ENCODE measurements around the gene TDRD9. TPM values are rescaled to one million over a fixed set of nuclear protein-coding genes. Genes with fewer than 3 reads are reported as not detected.

Gene TDRD9
- total RNA-seq, 2 donors from 2014 or later: 0.95 TPM; not detected in 1

- Mint-ChIP-seq H3K36me3 (ENCODE audit: low read depth) (no peaks in the 10 kb centered on the region), H3K9me3 (no peaks in the 10 kb centered on the region), H3K4me3 (no peak overlapping the region), H3K4me1 (no peaks in the 10 kb centered on the region), H3K27ac (no peak overlapping the region), H3K27me3 (peaks cover 37% of the 10 kb centered on the region)
- ATAC-seq (replicated peaks): no peak
Measured at GRCh38 chr14:104036212-104036611, 108.0 kb downstream of the TDRD9 start.

GRCh38 chr14:104037074-104037473 is 108.8 kb downstream of the TDRD9 start:
- no peak overlapping the region for H3K4me3 Mint-ChIP-seq
- H3K9me3 Mint-ChIP-seq: no peaks in the 10 kb centered on the region
- no peak for ATAC-seq (replicated peaks)
- H3K36me3 Mint-ChIP-seq (ENCODE audit: low read depth): no peaks in the 10 kb centered on the region
- H3K27ac Mint-ChIP-seq: no peak overlapping the region
- no peaks in the 10 kb centered on the region for H3K4me1 Mint-ChIP-seq
- H3K27me3 Mint-ChIP-seq: peaks cover 40% of the 10 kb centered on the region

GRCh38 chr14:104037903-104038302 is 109.6 kb downstream of the TDRD9 start:
- Mint-ChIP-seq H3K9me3 (no peaks in the 10 kb centered on the region), H3K36me3 (ENCODE audit: low read depth) (no peaks in the 10 kb centered on the region), H3K4me3 (no peak overlapping the region), H3K27ac (no peak overlapping the region), H3K4me1 (no peaks in the 10 kb centered on the region), H3K27me3 (peaks cover 34% of the 10 kb centered on the region)
- ATAC-seq (replicated peaks): no peak

GRCh38 chr14:104039214-104039613 is 111.0 kb downstream of the TDRD9 start:
- ATAC-seq (replicated peaks): peak; percentile 21
- H3K36me3 Mint-ChIP-seq (ENCODE audit: low read depth): no peaks in the 10 kb centered on the region
- H3K9me3 Mint-ChIP-seq: no peaks in the 10 kb centered on the region
- H3K4me1 Mint-ChIP-seq: no peaks in the 10 kb centered on the region
- H3K4me3 Mint-ChIP-seq: no peak overlapping the region
- H3K27ac Mint-ChIP-seq: no peak overlapping the region
- H3K27me3 Mint-ChIP-seq: peaks cover 29% of the 10 kb centered on the region

- no peaks in the 10 kb centered on the region for H3K4me1 Mint-ChIP-seq
- no peak for ATAC-seq (replicated peaks)
- H3K27ac Mint-ChIP-seq: no peak overlapping the region
Measured at GRCh38 chr14:104040539-104040938, 112.3 kb downstream of the TDRD9 start.

GRCh38 chr14:104041430-104042104 is 113.3 kb downstream of the TDRD9 start:
- Mint-ChIP-seq H3K4me3 (no peak overlapping the region), H3K4me1 (no peaks in the 10 kb centered on the region), H3K27me3 (peaks cover 26% of the 10 kb centered on the region)

More at GRCh38 chr14:104040539-104040938, 112.3 kb downstream of the TDRD9 start:
- Mint-ChIP-seq H3K4me3 (no peak overlapping the region), H3K36me3 (ENCODE audit: low read depth) (no peaks in the 10 kb centered on the region), H3K9me3 (no peaks in the 10 kb centered on the region), H3K27me3 (peaks cover 26% of the 10 kb centered on the region)

GRCh38 chr14:104044016-104044415 is 115.8 kb downstream of the TDRD9 start:
- H3K4me3 Mint-ChIP-seq: no peak overlapping the region
- ATAC-seq (replicated peaks): no peak
- no peaks in the 10 kb centered on the region for H3K36me3 Mint-ChIP-seq (ENCODE audit: low read depth)
- H3K9me3 Mint-ChIP-seq: no peaks in the 10 kb centered on the region
- no peak overlapping the region for H3K27ac Mint-ChIP-seq
- no peaks in the 10 kb centered on the region for H3K4me1 Mint-ChIP-seq
- H3K27me3 Mint-ChIP-seq: peaks cover 25% of the 10 kb centered on the region

More at GRCh38 chr14:104041430-104042104, 113.3 kb downstream of the TDRD9 start:
- ATAC-seq (replicated peaks): no peak
- Mint-ChIP-seq H3K27ac (no peak overlapping the region), H3K36me3 (ENCODE audit: low read depth) (no peaks in the 10 kb centered on the region), H3K9me3 (no peaks in the 10 kb centered on the region)

- H3K9me3 Mint-ChIP-seq: no peaks in the 10 kb centered on the region
- H3K4me3 Mint-ChIP-seq: no peak overlapping the region
- H3K4me1 Mint-ChIP-seq: no peaks in the 10 kb centered on the region
- no peak overlapping the region for H3K27ac Mint-ChIP-seq
- H3K27me3 Mint-ChIP-seq: peaks cover 20% of the 10 kb centered on the region
- no peak for ATAC-seq (replicated peaks)
- no peaks in the 10 kb centered on the region for H3K36me3 Mint-ChIP-seq (ENCODE audit: low read depth)
Measured at GRCh38 chr14:104047761-104048160, 119.5 kb downstream of the TDRD9 start.

GRCh38 chr14:104048758-104049507 is 120.7 kb downstream of the TDRD9 start:
- no peak for ATAC-seq (replicated peaks)
- no peak overlapping the region for H3K4me3 Mint-ChIP-seq
- H3K27ac Mint-ChIP-seq: no peak overlapping the region
- H3K4me1 Mint-ChIP-seq: no peaks in the 10 kb centered on the region
- peaks cover 18% of the 10 kb centered on the region for H3K27me3 Mint-ChIP-seq
- no peaks in the 10 kb centered on the region for H3K36me3 Mint-ChIP-seq (ENCODE audit: low read depth)
- H3K9me3 Mint-ChIP-seq: no peaks in the 10 kb centered on the region

- no peak overlapping the region for H3K4me3 Mint-ChIP-seq
- no peak overlapping the region for H3K27ac Mint-ChIP-seq
- ATAC-seq (replicated peaks): no peak
- H3K4me1 Mint-ChIP-seq: no peaks in the 10 kb centered on the region
- H3K9me3 Mint-ChIP-seq: no peaks in the 10 kb centered on the region
- H3K27me3 Mint-ChIP-seq: peaks cover 17% of the 10 kb centered on the region
- no peaks in the 10 kb centered on the region for H3K36me3 Mint-ChIP-seq (ENCODE audit: low read depth)
Measured at GRCh38 chr14:104049576-104050240, 121.5 kb downstream of the TDRD9 start.

GRCh38 chr14:104051092-104051813 is 123.0 kb downstream of the TDRD9 start:
- Mint-ChIP-seq H3K36me3 (ENCODE audit: low read depth) (no peaks in the 10 kb centered on the region), H3K27ac (no peak overlapping the region), H3K9me3 (no peaks in the 10 kb centered on the region), H3K4me1 (no peaks in the 10 kb centered on the region), H3K4me3 (no peak overlapping the region), H3K27me3 (peaks cover 18% of the 10 kb centered on the region)
- ATAC-seq (replicated peaks): no peak

- Mint-ChIP-seq H3K27me3 (peaks cover 29% of the 10 kb centered on the region), H3K9me3 (no peaks in the 10 kb centered on the region), H3K36me3 (ENCODE audit: low read depth) (no peaks in the 10 kb centered on the region), H3K4me3 (no peak overlapping the region), H3K4me1 (no peaks in the 10 kb centered on the region), H3K27ac (no peak overlapping the region)
- ATAC-seq (replicated peaks): no peak
Measured at GRCh38 chr14:104054222-104054905, 126.1 kb downstream of the TDRD9 start.

- H3K9me3 Mint-ChIP-seq: peaks cover 5% of the 10 kb centered on the region
- no peaks in the 10 kb centered on the region for H3K4me1 Mint-ChIP-seq
- ATAC-seq (replicated peaks): no peak
- no peak overlapping the region for H3K27ac Mint-ChIP-seq
- no peak overlapping the region for H3K4me3 Mint-ChIP-seq
- no peaks in the 10 kb centered on the region for H3K36me3 Mint-ChIP-seq (ENCODE audit: low read depth)
- peaks cover 39% of the 10 kb centered on the region for H3K27me3 Mint-ChIP-seq
Measured at GRCh38 chr14:104062281-104062680, 134.0 kb downstream of the TDRD9 start.

- no peaks in the 10 kb centered on the region for H3K4me1 Mint-ChIP-seq
- ATAC-seq (replicated peaks): no peak
- no peak overlapping the region for H3K4me3 Mint-ChIP-seq
- peaks cover 38% of the 10 kb centered on the region for H3K27me3 Mint-ChIP-seq
- H3K27ac Mint-ChIP-seq: no peak overlapping the region
- peaks cover 8% of the 10 kb centered on the region for H3K9me3 Mint-ChIP-seq
- no peaks in the 10 kb centered on the region for H3K36me3 Mint-ChIP-seq (ENCODE audit: low read depth)
Measured at GRCh38 chr14:104064003-104064402, 135.7 kb downstream of the TDRD9 start.

All from activated T-helper 17 cell treated with anti-CD3 and anti-CD28 coated beads, Interleukin-2, amount 50 U/mL, for 72 hours (primary cell).